GM18505 (cell line): ENCODE data around the gene HADH.
A peak's percentile ranks its signal among the peaks of the same experiment; 100 is the strongest.
"Not testable (repeated sequence)": the region's sequence is repeated elsewhere in the genome, so short reads cannot be mapped to it uniquely, and the experiment has no call there.

Experiments
- ATAC-seq: cut with Tn5 transposase; IDR thresholded peaks from one replicate; pipeline ENCODE4 v1.9.1; 2021; ENCODE audit not compliant: unreplicated experiment
- POLR2A ChIP-seq: IDR thresholded peaks from 4 replicates; pipeline ENCODE4 v1.6.1; 2011; ENCODE audit warnings: borderline replicate concordance; ENCODE audit not compliant: insufficient read depth, insufficient read length; ENCODE audit errors: extremely low read depth

HADH gene

DNA sequence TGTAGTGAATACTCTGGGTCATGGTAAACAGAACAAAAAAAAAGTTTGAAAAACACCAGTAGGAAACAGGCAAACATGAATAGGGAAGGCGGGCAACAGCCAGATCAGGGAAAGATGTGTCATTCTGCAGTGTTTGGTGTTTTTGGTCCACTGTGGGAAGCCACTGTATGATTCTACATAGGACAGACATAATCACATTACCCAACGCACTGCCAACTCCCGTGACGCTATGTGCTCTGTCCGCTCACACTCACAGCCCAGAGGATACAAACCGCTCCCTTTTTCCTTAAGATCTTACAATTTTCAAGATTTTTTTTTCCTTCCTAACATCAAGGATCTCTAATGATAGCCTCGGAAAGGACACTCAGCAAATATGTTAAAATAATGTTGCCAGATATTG, 59.3 kb downstream of the HADH start:
- no peak for ATAC-seq
- TF ChIP-seq POLR2A: no peak

- no peak for TF ChIP-seq POLR2A
- ATAC-seq: no peak
Observed at GRCh38 chr4:108049406-108049805, 59.7 kb downstream of the HADH start.

- not testable (repeated sequence) for ATAC-seq
Observed at GRCh38 chr4:108050166-108051111, 60.8 kb downstream of the HADH start.

GRCh38 chr4:108051343-108051742, 61.7 kb downstream of the HADH start:
- ATAC-seq: no peak
- TF ChIP-seq POLR2A: no peak

DNA sequence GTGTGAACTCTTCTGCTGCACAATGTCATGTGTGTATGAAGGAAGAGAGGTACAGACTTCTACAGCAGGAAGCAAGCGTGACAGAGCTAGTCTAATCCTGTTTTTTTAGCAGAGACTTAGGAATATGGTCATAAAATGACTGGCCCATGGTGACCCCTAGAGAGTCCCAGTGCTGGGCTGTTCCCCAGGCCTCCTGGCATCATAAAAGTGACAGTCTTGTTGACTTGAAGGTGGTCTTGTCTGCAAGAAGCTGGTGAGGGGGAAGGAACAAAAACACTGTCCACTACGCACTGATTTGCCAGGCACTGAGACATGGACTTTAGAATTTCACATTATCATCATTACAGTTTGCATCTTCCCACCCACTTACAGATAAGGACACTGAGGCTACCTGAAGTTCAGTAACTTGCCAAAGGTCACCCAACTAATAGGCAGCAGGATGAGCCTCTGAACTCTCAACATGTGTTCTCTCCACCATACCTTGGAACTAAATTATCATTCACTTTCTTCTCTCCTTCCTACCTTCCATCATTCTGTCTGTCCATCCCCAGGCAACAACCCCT, 63.0 kb downstream of the HADH start:
- ATAC-seq: peak; percentile 9
- no peak for TF ChIP-seq POLR2A

DNA sequence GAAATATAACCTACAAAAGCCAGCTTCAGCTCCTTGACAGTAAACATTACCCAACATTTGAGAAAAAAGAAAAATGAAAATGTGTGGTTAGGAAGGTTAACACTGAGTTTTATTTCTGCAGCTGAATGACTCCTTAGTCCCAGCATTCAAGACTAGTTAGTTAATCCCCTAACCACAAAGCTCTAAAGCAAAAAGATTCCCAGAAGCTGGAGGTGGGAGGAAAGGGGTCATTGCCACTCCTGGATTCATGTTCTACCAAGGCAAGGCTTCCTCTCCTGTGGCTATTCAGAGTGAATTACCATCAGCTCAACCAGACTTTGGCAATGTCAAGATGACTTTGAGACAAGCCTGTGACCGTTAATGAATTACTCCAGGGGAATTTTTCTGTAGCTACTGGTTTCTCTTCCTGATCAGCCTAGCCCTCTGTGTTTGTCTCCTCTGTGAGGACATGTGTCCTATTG, 63.6 kb downstream of the HADH start:
- no peak for TF ChIP-seq POLR2A
- ATAC-seq: peak; percentile 78

GRCh38 chr4:108054025-108054638, 64.4 kb downstream of the HADH start:
- no peak for TF ChIP-seq POLR2A
- no peak for ATAC-seq

- no peak for ATAC-seq
- no peak for TF ChIP-seq POLR2A
Observed at GRCh38 chr4:108055787-108056186, 66.1 kb downstream of the HADH start.

GRCh38 chr4:108056418-108056817, 66.7 kb downstream of the HADH start:
- TF ChIP-seq POLR2A: no peak
- ATAC-seq: no peak

DNA sequence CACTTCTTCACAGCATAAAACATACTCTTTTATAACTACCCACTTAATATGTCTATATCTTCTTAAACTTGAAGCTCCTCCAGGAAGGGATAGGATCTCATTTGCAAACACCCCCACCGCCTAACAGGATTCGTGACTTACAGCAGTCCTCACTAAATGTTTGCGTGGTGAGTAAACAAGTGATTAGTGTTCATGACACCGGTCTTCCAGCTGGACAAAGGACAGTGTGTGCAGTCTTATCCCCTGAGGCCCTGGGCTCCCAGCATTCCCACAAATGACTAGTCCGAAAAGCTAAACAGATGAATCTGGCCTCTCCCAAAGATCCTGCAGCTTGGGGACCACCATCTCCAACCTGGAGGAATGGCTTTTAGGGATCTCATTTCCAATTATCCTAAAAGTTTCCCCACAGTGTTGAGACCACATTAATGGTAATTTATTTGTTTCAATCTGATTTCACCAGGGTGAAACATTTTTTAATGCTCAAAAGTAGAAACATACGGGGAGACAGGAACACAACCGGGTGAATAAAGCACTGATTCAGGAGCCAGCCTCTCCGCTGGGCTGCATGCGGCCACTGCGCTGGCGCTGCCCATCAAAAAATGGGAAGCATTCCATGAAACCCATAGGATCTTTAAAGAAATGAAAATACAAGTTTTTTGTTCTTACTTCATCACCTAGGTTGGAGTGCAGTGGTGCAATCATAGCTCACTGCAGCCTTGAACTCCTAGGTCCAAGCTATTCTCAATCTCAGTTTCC, 69.2 kb downstream of the HADH start:
- no peak for TF ChIP-seq POLR2A
- ATAC-seq: no peak

DNA sequence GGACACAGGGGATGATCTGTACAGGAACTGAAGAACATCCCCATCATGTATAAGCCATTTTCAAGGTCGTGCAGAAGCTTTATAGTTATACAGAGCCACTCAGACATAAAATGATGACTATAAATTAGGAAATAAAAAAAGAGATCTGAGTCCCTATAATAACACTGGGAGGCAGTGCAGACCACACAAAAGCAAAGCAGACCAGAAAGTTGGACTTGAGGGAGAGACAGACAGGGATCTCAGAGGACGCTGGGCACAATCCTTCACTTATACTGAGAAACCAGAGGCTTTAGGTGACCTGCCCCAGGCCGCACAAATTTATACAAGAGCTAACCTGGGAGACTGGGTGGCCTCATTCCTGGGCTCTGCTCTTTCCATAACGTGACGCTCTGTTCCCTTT, 70.5 kb downstream of the HADH start:
- TF ChIP-seq POLR2A: no peak
- ATAC-seq: no peak

DNA sequence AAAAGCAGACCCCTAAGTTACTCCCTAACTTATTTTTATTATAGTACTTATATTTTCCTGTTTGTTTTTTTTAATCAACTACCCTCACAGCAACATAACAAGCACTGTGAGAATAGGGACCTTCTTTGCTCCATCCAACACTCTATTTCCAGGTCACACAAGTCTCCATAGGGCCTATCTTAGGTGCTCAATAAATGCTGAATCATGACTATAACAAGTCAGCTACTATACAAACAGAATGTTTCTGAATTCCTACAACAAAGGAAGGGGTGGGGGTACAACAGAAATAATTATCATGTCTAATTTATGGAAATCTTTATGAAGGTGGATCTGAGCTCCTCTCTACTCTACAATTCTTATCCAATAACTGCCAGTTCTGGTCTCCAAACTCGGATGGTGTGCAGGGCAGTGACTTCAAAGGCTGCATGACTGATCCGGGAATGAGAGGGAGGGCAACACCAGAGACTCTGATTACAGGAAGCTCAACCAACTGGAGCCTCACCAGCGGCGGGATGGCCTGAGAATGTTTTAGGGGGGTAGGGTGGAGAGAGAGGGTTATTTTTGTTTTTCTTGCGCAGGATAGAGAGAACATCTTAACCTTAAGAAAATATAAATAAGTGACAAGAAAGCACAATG, 71.1 kb downstream of the HADH start:
- TF ChIP-seq POLR2A: no peak
- no peak for ATAC-seq

- ATAC-seq: no peak
- TF ChIP-seq POLR2A: no peak
Observed at GRCh38 chr4:108068442-108068841, 78.8 kb downstream of the HADH start.
